Heart left ventricle (tissue), 13 donors: ENCODE data around the gene SH3RF3.

Source experiments
- POLR2A ChIP-seq, 2 donors: fragments of 450-650 bp; IDR thresholded peaks; one replicate each; pipeline ENCODE4 v1.6.1; 2017; ENCODE audit warnings: antibody characterized with exemption in 2 of 2, mild to moderate bottlenecking in 2 of 2, moderate library complexity in 2 of 2
- TF ChIP-seq, protein P1 (sequence below), 12 donors: fragments of 200-600 bp; sonication (generic) in 4 of 12; IDR thresholded peaks; one replicate each; pipeline versions ENCODE4 v1.5.0 to v1.8.0; 2018 to 2022; ENCODE audit warnings: antibody characterized with exemption in 12 of 12, mild to moderate bottlenecking in 5 of 12
- donor health status: ischemic (EF 13 %, LVEDD 7.1; RV severe dilation, severe dysfunction).
- donor health status: DM: no; HTN: yes; CAD: no.
- donor health status: DM: no; HTN: no; CAD: no.
- donor health status: ischemic (EF 25% LVEDD 6.9; RV normal size, moderate dysfunction).
- donor health status: ischemic (EF 25% LVEDD 5.7; RV mildly dilated, moderate dysfunction).
- donor health status: ischemic (EF 35%, LVEDD 5.7; RV mildly dilated, moderate dysfunction).
- donor health status: nonischemic (EF 11% LVEDD 7.7; RV severe dilation, severe dysfunction).
- donor health status: DM: yes; HTN: yes; CAD: no.
- donor health status: PGD.
- donor health status: ischemic (EF 29% LVEDD 5.4; RV normal size, mild dysfunction).
- donor health status: nonischemic (EF 23%, LVEDD 6.1; RV moderate dilation, normal function).

DNA sequence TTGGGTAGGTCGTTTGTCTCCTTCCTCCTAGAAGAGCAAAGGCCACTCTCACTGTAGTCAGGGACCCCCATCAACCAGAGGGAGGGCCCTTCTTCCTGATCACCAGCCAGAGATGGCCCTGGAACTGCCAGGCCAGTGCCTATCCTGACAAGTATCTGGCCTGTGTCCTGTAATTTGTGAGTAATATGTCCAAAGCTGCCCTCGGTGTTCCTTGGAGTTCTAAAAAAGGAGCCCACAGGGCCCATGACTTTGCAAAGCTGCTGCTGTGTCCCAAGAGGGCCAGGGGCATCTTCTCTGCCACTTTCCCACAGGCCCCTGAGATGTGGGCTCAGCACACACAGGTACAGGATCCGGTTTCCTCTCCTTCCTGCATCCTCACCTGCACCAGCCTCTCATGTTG, 272.4 kb downstream of the SH3RF3 start:
- TF ChIP-seq, protein P1, sequence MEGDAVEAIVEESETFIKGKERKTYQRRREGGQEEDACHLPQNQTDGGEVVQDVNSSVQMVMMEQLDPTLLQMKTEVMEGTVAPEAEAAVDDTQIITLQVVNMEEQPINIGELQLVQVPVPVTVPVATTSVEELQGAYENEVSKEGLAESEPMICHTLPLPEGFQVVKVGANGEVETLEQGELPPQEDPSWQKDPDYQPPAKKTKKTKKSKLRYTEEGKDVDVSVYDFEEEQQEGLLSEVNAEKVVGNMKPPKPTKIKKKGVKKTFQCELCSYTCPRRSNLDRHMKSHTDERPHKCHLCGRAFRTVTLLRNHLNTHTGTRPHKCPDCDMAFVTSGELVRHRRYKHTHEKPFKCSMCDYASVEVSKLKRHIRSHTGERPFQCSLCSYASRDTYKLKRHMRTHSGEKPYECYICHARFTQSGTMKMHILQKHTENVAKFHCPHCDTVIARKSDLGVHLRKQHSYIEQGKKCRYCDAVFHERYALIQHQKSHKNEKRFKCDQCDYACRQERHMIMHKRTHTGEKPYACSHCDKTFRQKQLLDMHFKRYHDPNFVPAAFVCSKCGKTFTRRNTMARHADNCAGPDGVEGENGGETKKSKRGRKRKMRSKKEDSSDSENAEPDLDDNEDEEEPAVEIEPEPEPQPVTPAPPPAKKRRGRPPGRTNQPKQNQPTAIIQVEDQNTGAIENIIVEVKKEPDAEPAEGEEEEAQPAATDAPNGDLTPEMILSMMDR (IDR thresholded peaks at IDR 0.05): no peak
- no peak for TF ChIP-seq POLR2A (IDR thresholded peaks at IDR 0.05)
